ENCODE results near the gene RYR1. TPM values are rescaled to one million over a fixed set of nuclear protein-coding genes. Genes with fewer than 3 reads are reported as not detected.
A peak's percentile ranks its signal among the peaks of the same experiment; 100 is the strongest.

RYR1 gene
- total RNA-seq, 4 donors from 2014 or later: 0.82 to 1.6 (median 1.5) TPM

DNA sequence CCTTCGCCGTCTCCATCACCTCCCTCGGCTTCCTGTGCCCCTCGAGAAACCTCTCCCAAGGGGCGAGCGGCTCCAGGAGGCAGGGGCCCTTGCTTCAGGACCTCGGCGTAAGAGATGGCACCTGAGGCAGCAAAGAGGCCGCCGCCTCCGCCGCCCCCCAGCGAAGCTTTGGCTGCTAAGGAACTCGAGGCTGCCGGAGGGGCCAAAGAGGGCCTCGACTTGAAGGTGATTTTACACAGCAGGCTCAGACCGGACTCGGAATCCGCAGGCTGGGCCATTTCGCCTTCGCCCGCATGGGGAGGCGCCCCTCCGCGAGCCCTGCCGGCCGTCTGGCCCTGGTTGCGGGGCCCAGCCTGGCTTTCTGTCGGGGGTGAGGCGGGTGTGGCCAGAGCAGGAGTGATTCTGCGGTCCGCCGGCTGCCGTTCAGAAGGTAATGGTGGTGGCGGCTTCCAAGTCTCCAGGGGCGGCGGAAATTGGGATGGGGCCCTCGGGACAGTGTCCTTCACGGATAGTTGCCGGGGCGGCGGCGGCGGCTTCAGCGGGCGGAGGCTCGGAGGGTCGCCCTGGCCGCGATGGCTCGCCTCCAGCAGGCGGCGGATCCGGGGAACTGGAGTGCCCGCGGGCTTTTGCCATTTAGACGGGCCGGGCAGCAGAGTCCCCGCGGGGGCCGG lies 47.1 kb upstream of the RYR1 start:
- no peak overlapping the region for H3K27ac ChIP-seq
- TF ChIP-seq EP300 (IDR thresholded peaks at IDR 0.05) (no peak), CTCF (IDR thresholded peaks at IDR 0.05) (no peak), POLR2A (IDR thresholded peaks at IDR 0.05) (no peak), POLR2AphosphoS5 (IDR thresholded peaks at IDR 0.05) (no peak)
- H3K9me3 ChIP-seq: no peaks in the 10 kb centered on the region
- H3K4me3 ChIP-seq: peak overlapping the region in 1 of 2 donors; percentile 59
- peaks cover 0 to 53% of the 10 kb centered on the region in 2 donors for H3K36me3 ChIP-seq
- peaks cover 0 to 39% (median 29%) of the 10 kb centered on the region in 3 donors for H3K4me1 ChIP-seq
- 93% methylated on average over 6 of the region's 61 CpGs; no CpG with 5 or more reads in 1 of the 2 donors for WGBS, 2 donors (ENCODE audit: low coverage in 1 of 2)
- no peak for ATAC-seq
- peaks cover 64% of the 10 kb centered on the region for H3K27me3 ChIP-seq

GRCh38 chr19:38386971-38387549 lies 46.4 kb upstream of the RYR1 start:
- H3K27ac ChIP-seq: peak overlapping the region in 3 of 4 donors; percentile 72 to 83 (median 77)
- peaks cover 62% of the 10 kb centered on the region for H3K27me3 ChIP-seq
- H3K9me3 ChIP-seq: no peaks in the 10 kb centered on the region

DNA sequence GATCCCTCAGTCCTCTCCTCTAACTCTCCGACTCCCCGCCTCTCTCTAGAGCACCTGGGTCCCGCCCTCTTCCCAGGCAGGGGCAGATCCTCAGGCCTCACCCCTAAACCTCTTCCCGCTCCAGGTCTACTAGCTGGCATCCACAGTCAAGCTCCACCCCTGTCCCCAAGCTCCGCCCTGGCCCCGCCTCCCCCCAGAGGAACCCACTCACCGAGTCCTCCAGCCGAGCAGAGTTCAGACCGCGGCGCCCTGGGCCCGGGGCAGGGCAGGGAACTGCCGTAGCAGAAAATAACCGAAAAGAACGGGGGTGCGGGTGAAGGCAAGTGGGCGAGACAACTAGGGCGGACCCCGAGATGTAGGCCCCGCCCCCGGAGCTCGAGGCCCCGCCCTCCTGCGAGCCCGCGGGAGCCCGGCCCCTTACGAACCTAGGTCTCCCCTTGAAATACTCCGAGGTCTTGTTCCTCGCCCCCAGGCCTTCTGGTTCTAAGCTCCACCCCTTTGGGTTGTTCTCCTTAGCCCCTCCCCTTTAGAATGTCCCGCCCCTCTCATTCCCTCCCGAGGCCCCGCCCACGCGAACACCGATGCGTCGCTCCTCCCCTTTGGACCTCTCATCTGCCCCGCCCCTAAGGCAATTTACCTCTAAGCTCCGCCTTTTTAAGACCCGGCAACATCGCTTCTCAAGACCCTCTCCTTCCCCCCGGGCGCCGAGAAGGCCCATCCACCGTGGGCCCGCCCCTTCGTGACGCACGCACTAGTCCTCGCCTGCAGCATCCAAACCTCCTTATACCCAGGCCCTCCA lies 45.7 kb upstream of the RYR1 start, which contains the start of gene GGN:
Gene GGN (minus strand): TSS at position 485 of the 799 bp plus-strand sequence. CDS start 773 bp downstream, outside the sequence.
- peak; percentile 81 for ATAC-seq
- peaks cover 0 to 40% of the 10 kb centered on the region in 2 donors for H3K36me3 ChIP-seq
- H3K4me1 ChIP-seq: peaks cover 0 to 39% (median 29%) of the 10 kb centered on the region in 3 donors
- H3K4me3 ChIP-seq: peak within 1 kb of the TSS; percentile 37 to 59
- 0 to 4% methylated on average over 1 to 17 of the region's 51 CpGs for WGBS, 2 donors (ENCODE audit: low coverage in 1 of 2)
- TF ChIP-seq POLR2A (IDR thresholded peaks at IDR 0.05): peak in 1 of 2 donors; percentile 15
- no peak for TF ChIP-seq EP300 (IDR thresholded peaks at IDR 0.05)
- peak within 1 kb of the TSS in 3 of 4 donors; percentile 72 to 83 (median 77) for H3K27ac ChIP-seq
- H3K9me3 ChIP-seq: no peaks in the 10 kb centered on the region
- H3K27me3 ChIP-seq: peaks cover 56% of the 10 kb centered on the region

More at GRCh38 chr19:38386971-38387549, 46.4 kb upstream of the RYR1 start:
- 4 to 9% methylated on average over 12 of the region's 36 CpGs for WGBS, 2 donors (ENCODE audit: low coverage in 1 of 2)
- Histone ChIP-seq H3K36me3 (peaks cover 0 to 47% of the 10 kb centered on the region in 2 donors), H3K4me3 (peak overlapping the region in 1 of 2 donors; percentile 59), H3K4me1 (peaks cover 0 to 39% (median 29%) of the 10 kb centered on the region in 3 donors)
- TF ChIP-seq EP300 (IDR thresholded peaks at IDR 0.05) (no peak), POLR2AphosphoS5 (IDR thresholded peaks at IDR 0.05) (no peak), POLR2A (IDR thresholded peaks at IDR 0.05) (no peak), CTCF (IDR thresholded peaks at IDR 0.05) (no peak)
- ATAC-seq: no peak

- peak within 1 kb of the TSS in 3 of 4 donors; percentile 72 to 83 (median 77) for H3K27ac ChIP-seq
- 0% methylated on average over 3 of the region's 46 CpGs; no CpG with 5 or more reads in 1 of the 2 donors for WGBS, 2 donors (ENCODE audit: low coverage in 1 of 2)
- peaks cover 51% of the 10 kb centered on the region for H3K27me3 ChIP-seq
- H3K4me1 ChIP-seq: peaks cover 0 to 39% (median 29%) of the 10 kb centered on the region in 3 donors
- no peaks in the 10 kb centered on the region for H3K9me3 ChIP-seq
- ATAC-seq: peak; percentile 32
- H3K4me3 ChIP-seq: peak within 1 kb of the TSS; percentile 37 to 59
- TF ChIP-seq POLR2AphosphoS5 (IDR thresholded peaks at IDR 0.05) (no peak), EP300 (IDR thresholded peaks at IDR 0.05) (no peak), POLR2A (IDR thresholded peaks at IDR 0.05) (no peak), CTCF (IDR thresholded peaks at IDR 0.05) (no peak)
- peaks cover 0 to 32% of the 10 kb centered on the region in 2 donors for H3K36me3 ChIP-seq
These were observed 45.0 kb upstream of the RYR1 start, which contains the start of gene SPRED3 for GRCh38 chr19:38388349-38389100. TSS of gene SPRED3 (plus strand) at chr19:38388697. CDS start at chr19:38390303, 1,606 bp downstream.

All from gastroesophageal sphincter (tissue), 4 donors.